ENCODE data around the gene TUBB6.

Gene TUBB6

DNA sequence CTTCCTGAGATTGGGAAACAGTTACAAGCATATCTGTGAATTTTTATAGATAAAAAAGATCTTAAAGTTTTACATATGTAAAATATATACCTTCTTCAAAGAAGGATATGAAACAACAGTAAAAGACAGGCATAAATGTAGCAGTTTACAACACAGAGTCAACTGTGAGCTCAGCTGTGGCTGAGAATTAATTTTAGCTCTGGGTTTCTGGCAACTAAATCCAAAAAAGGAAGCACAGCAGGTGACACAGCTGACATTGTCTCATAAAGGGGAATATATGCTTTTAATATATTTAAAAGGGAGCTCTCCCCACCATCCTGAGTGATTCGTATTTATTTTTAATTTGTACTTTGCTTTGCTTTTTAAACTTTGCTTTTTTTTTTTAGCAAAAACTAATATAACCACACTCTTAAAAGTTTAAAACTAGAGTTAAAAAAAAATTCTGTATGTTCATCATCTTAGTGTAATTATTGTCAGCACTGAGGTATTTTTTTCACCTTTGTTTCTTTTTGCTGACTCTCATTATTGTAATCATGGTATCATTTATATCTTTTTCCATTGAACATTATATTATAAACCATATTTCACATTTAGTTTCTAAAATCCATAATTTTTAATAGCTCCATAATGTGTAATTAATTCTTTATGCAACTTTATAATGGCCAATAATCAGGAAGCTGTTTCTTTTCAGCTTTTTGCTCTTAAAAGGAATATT, 6.7 kb downstream of the TUBB6 start:
- DNase-seq (ENCODE audit: low read depth in 2 of 2), result no peak

DNA sequence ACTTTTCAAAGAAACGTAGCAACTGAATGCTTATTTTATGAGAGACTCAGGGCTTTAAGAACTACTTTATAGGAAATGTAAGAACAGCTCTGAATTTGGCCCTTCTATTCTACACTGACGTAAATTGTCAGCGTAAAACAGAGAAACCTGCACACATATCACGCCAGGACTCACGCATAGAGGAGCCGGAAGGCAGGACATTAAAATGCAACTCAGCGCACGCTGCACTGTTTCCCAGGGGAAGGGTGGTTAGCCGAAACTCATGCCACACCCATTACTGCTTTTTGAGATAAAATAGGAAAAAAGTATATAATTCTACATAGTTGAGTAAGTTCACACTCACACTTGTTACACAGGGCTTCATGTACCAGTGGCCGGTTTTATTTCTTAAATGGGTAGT, 7.4 kb downstream of the TUBB6 start:
- no peak for DNase-seq (ENCODE audit: low read depth in 2 of 2)

DNA sequence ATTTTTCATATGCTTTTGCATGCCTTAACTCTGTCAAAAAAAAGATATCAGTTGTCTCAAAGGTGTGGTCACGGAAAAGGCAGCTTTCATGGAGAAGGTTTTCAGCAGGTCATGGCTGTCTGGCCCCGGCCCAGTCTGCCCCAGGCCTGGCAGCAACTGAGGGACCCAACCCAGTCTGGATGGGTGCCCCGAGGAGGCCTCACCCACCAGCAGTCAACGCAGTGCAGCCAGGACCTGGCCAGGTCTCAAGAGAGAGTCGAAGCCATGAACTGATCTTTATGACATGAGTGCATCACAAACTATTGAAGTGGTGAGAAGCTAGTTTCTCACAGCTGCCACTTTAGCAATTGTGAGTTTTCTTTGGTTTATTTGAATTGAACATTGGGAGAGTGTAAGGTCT, 7.9 kb downstream of the TUBB6 start:
- DNase-seq (ENCODE audit: low read depth in 2 of 2), result no peak

DNA sequence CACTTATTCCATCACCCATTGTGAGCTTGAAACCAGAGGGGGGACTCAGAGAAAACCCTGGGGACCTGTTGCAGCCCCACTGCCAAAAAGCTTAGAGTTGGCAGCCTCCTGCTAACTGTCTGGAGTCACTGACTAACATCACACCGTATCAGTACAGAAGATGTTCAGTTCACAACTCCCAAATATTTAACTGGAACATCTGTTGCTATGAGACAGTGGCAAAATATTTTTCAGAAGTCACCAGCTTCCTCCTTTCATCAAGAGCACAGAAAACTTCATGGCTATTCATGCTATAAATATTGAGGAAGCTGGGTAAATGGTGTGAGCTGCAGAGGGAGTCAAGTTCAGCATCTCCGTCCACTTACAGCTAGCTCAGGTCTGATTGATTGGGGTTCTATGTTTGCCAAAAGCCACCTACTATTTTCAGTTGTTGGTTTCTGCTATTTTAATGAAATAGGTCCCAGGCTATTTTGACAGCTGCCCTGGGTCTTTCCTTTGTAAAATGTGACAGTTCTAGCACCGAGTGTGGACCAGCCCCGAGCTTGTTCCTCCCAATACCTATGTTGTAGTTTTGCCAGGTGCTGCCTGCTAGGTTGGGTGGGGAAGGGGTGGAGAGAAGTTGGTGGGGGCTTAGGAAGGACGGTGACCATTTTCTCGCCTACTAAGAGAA, 9.8 kb downstream of the TUBB6 start:
- DNase-seq (ENCODE audit: low read depth in 2 of 2), result no peak

DNA sequence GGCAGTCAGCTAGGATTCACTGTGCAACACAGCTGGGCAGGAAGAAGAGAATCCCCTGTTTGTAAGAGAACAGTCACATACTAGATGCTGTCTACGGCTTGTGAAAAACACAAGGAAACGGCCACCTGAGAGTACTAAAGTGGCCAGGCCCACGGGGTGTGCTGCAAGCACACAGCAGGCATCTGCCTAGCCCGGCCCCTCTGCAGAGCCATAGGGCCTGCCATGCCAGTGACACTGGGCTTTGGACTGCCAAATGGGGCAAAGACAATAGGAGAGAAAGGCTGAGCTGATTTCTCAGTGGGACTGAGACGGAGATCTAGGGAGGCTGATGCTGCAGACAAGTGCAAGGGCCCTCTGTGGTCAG, 10.3 kb downstream of the TUBB6 start:
- DNase-seq (ENCODE audit: low read depth in 2 of 2), result no peak

DNA sequence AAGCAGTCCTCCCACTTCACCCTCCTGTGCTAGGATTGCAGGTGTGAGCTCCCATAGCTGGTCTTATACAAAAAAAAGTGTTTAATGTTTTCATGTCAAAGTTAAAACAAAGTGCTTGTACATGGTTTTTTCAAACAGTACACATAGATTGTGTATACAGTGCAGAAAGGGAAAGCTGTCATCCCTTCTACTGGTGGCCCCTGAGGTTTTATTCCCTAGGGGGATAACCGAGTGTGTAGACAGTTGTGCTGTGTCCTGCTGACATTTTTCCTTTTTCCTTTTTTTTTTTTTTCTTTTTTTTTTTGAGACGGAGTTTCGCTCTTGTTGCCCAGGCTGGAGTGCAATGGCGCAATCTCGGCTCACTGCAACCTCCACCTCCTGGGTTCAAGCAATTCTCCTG, 10.8 kb downstream of the TUBB6 start:
- no peak for DNase-seq (ENCODE audit: low read depth in 2 of 2)

DNA sequence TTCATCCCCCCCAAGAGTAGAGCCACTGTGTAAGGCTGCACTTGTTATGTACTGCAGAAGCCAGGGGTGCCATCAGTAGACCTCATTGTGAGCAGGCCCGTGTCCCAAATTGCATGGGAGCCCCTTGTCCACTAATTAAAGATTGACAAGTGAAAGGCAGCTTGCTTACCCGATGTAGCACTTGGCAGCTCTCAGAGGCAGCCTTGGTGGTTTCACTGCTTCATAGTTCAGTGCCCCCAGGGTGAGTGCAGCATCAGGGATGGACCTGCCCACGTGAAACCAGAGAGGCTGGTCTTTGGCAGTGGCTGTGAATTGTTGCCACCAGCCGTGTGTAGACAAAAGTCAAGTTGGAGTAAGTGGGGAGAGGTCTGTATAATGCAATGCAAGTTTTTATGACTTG, 13.3 kb downstream of the TUBB6 start:
- no peak for DNase-seq (ENCODE audit: low read depth in 2 of 2)

DNA sequence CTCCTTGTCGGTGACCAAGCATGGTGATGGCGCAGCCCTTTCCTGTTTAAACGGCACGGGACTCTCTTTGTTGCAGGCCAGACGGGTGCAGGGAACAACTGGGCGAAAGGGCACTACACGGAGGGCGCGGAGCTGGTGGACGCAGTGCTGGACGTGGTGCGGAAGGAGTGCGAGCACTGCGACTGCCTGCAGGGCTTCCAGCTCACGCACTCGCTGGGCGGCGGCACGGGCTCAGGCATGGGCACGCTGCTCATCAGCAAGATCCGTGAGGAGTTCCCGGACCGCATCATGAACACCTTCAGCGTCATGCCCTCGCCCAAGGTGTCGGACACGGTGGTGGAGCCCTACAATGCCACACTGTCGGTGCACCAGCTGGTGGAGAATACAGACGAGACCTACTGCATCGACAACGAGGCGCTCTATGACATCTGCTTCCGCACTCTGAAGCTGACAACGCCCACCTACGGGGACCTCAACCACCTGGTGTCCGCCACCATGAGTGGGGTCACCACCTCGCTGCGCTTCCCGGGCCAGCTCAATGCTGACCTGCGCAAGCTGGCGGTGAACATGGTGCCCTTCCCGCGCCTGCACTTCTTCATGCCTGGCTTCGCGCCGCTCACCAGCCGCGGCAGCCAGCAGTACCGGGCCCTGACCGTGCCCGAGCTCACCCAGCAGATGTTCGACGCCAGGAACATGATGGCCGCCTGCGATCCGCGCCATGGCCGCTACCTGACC, 17.1 kb downstream of the TUBB6 start:
- DNase-seq (ENCODE audit: low read depth in 2 of 2), result no peak

DNA sequence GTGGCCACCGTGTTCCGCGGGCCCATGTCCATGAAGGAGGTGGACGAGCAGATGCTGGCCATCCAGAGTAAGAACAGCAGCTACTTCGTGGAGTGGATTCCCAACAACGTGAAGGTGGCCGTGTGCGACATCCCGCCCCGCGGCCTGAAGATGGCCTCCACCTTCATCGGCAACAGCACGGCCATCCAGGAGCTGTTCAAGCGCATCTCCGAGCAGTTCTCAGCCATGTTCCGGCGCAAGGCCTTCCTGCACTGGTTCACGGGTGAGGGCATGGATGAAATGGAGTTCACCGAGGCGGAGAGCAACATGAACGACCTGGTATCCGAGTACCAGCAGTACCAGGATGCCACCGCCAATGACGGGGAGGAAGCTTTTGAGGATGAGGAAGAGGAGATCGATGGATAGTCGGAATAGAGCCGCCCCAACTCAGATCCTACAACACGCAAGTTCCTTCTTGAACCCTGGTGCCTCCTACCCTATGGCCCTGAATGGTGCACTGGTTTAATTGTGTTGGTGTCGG, 17.7 kb downstream of the TUBB6 start:
- DNase-seq (ENCODE audit: low read depth in 2 of 2), result no peak

DNA sequence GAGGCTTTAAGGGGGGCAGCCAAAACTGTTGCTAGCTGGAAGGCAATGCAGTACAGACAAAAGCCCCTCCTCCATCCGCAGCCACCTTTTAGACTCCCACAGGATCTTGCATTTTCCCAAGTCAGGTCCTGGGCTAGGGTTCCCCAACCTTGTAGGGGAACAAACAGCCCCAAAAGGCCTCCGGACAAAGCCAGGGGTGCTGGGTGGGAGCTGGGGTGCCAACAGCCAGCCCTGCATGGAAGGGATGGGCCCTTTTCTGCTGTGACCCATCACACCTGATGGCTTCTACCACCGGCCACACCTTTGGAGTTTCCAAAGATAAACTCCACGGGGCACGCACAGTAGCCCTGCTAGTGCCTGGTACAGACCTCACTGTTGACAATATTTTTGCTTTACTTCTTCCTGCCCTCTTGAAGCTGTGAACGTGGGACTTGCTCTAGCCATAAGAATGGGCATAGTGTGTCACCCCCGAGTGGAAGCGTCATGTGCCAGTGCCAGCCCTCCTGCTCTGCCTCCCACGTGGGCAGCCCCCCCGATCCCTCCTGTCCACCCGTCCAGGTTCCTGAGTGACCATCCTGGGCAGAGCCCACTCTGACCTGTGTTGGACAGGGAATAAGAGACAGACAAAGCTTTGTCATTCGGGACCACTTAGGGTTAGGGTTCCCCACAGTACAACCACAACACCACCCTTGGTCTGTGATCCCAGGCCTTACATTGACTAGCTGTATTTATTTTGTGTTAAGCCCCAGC, 18.8 kb downstream of the TUBB6 start:
- no peak for DNase-seq (ENCODE audit: low read depth in 2 of 2)

DNA sequence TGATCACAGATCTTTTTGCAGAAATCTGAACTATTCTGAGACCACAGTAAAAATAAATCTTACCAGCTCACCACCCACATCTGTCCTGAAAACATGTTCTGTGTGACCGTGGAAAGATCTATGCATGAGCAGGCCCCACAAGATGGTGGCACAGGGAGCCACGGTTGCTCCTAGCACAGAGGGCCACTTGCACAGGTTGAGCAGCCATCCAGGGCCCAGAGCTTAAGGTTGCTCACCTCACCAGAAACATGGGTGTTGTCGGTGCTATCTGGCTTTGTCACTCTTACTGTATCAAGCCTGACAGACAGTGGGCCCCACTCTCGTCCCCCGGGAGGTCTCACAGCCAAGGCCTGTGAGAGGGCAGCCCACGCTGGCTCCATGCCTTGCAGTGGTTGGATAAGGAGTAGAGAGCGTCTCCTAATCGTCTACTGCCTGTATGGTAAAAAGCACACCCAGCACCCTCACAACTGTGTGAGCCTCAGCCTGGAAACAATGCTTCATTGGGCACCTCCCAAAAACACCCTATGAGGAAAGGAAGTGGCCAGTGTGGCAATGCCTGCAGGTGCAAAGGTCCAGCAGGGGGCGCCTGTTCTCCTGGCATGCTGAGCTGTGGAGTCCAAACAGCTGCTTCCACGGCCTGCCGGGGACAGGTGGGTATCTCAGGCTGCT, 19.6 kb downstream of the TUBB6 start:
- DNase-seq (ENCODE audit: low read depth in 2 of 2), result peak; percentile 65 to 76

DNA sequence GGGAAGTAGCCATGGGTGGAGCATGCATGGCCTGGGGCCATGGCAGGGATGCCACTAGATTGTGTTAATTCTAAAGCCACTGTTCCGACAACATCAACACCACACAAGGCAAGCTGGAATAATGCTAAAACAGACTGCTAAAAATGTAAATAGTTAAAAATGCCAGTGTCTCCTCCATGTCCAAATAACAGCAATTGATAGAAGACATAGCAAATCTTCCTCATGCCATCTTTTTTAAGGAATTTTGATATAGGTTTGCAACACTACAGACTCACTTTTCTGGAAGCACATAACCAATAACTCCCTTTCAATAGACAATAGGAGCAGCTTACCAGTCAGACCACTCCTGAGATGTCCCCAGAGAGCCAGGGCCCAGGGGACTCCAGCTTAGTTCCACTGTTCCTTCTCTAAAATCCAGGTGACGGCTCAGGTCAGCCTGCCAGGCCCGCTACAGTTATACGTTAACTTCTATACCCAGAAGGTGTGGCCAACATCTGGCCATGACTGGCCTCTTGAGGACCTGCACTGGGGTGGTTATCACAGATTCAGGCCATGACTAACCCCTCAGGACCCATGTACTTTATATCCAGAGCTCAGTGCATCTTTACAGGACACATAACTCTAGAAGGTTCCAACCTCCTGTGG, 20.3 kb downstream of the TUBB6 start:
- no peak for DNase-seq (ENCODE audit: low read depth in 2 of 2)

DNA sequence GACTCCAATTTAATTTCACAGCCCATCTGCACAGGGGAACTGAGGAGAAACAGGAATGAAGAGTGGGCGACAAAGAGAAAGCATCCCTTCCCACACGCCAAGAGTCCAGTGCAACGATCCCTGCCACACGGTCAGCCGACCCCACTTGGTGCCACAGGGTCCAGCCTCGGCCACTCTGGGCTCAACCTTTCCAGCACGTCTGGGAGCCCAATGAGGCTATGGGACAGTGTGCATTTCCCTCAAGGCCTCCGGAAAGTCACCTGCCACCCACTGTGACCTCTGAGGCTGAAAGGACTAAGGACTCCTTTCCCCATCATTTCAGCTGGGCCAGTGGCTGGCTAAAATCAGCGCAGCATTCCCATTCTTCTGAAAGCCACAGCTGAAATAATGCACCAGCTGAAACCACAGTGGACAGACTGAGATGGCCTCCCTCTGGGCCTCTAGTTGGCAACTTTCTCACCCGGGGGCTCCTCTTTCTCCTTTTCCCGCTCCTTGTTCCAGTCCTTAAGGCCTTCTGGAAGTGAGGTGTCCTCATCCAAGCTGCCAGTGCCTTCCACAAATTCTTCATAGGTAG, 21.2 kb downstream of the TUBB6 start:
- DNase-seq (ENCODE audit: low read depth in 2 of 2), result no peak

DNA sequence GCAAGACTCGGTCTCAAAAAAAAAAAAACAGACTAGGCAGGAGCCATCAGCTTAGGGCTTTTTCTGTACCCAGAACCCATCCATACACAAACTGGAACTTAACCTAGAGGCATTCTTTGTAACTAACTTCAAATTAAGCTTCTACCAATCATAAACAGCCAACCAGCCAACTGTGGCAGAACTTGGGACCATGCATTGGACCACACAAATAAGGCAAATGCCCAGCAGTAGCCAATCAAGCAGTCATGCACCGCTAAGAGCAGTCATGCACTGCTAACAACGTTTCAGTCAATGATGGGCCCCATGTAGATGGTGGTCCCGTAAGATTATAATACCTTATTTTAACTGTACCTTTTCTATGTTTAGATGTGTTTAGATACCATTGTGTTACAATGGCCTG, 22.7 kb downstream of the TUBB6 start:
- no peak for DNase-seq (ENCODE audit: low read depth in 2 of 2)

DNA sequence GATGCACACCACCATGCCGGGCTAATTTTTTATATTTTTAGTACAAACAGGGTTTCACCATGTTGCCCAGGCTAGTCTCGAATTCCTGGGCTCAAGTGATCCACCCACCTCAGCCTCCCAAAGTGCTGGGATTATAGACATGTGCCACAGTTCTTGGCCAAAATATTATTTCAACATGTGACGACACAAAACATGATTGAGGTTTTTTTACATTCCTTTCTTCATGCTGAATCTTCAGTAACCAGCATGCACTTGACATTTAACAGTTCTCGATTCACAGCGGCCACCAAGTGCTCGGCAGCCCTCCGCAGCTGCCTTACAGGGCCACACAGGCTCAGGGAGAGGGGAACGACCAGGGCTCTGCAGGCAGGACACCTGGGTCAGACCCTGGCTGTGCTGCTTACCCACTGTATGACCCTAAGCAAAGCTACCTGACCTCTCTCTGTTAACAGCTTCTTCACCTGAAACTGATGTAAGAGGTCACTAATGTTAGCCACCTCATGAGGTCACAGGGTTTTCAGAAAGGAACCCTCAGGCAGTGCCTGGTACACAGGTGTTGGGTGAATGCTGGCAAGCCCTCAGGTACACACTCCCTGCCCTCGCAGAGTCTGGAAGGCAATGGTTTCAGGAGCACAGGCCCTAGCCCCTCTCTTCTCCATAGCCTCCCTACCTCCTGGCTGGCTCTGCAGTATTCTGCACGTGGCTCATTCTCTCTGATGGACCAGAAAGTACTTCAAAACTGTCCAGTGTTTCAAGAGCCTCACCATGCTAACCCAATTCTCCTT, 25.7 kb downstream of the TUBB6 start:
- no peak for DNase-seq (ENCODE audit: low read depth in 2 of 2)

DNA sequence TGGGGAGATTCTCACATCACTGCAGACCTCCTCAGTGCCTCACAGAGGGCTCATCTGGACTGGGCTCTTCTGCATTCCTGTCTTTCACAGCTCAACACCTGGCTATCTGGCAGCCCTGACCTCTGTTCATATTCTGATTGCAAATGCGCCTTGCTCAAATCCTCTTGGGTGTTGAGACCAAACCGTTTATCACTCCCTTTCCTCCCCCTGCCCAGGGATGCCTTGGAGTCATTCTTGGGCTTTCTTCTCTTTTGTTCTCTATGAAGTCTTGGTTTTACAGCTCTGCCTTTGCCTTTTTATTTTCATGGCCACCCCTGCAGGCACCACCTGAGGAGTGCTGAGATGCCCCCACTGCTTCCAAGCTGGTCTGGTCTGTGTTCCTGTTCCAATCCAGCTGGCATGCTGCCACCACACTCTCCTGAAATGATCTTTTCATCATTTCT, 26.3 kb downstream of the TUBB6 start:
- DNase-seq (ENCODE audit: low read depth in 2 of 2), result no peak

DNA sequence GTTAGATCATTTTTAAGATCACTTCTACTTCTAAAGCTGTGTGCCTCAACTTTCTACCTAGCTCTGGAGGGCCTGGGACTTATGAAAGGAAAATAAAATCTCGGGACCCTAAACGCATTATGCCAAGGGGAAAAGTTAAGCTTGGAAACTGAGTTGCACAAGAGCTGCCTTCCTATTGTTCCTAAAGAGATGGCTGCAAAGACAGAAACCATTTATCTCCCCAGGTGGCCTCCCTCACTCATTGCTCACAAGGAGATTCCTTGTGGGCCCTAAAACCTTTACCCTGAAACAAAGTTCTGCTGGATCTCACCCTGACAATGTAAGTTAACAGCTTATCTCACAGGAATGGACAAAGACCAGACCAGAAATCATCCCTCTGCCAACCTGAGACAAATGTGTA, 26.8 kb downstream of the TUBB6 start:
- no peak for DNase-seq (ENCODE audit: low read depth in 2 of 2)

DNA sequence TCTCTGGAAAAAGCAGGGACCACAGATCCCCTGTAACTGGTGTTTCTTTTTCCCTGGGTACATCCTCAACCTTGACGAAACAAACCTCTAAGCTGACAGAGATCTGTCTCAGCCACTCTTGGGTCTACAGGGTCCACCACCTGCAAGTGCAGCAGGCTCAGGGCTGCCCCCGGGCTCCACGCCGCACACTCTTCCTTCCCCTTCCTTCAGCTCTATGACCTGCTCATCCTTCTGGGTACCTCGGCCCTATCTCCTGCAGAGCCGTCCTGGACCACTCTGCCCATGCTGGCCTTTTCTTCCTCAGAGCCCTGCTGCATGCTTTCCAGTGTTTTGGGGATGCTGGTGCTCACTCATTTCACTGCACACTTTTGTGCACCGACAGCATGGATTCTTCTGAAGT, 27.5 kb downstream of the TUBB6 start:
- no peak for DNase-seq (ENCODE audit: low read depth in 2 of 2)

DNA sequence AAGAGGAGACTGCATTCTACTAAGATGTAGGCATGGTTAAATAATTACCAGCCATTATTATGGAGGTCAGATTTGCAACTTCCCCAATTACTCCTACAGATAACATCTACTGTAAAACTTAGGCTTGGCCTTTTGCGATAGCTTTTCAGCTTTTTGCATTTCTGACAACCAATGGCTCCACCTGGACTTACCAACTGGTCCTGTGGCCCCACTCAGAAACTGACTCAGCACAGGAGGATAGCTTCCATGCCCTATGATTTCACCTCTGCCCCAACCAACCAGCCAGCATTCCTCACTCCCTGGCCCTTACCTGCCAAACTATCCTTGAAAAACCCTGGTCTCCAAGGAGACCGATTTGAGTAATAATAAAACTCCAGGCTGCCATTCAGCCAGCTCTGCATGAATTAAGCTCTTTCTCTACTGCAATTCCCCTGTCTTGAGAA, 28.2 kb downstream of the TUBB6 start:
- DNase-seq (ENCODE audit: low read depth in 2 of 2), result no peak

DNA sequence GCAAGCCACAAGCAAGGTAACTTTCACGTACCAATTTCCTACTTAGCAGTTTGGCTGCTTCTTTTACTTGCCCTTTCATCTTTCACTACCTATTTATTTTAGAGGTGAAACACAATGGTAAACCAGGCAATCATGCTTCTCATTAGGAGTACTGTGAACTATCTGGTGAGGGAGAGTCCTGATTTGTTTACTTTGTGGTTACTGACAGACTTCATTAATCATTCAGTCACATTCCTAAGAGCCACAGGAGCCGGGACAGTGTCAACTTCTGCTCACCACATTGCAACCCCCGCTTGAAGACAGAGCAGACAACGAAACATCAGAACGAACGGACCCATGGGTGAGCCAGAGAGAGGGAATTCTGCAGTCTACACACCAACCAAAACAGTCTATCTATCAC, 28.8 kb downstream of the TUBB6 start:
- DNase-seq (ENCODE audit: low read depth in 2 of 2), result no peak
